ENCODE data around the gene TET2.
"Not testable (repeated sequence)": the region's sequence is repeated elsewhere in the genome, so short reads cannot be mapped to it uniquely, and the experiment has no call there.

TET2 gene

GRCh38 chr4:105282489-105282888 lies 135.8 kb downstream of the TET2 start:
- no peaks in the 10 kb centered on the region for H3K4me1 ChIP-seq (ENCODE audit: control insufficient read depth in 1 of 2, insufficient read depth in 1 of 2, low read depth in 1 of 2, low read length in 1 of 2)
- H3K27ac ChIP-seq, result no peak overlapping the region
- no peak overlapping the region for H3K4me3 ChIP-seq (ENCODE audit: low read depth in 1 of 2, low read length in 1 of 2)
- H3K9me3 ChIP-seq, result no peaks in the 10 kb centered on the region
- TF ChIP-seq CTCF (IDR thresholded peaks at IDR 0.05), result no peak
- H3K36me3 ChIP-seq, result peaks cover 11% of the 10 kb centered on the region
- H3K27me3 ChIP-seq, result no peaks in the 10 kb centered on the region

- Histone ChIP-seq H3K27me3 (no peaks in the 10 kb centered on the region), H3K36me3 (peaks cover 8% of the 10 kb centered on the region), H3K27ac (no peak overlapping the region), H3K9me3 (no peaks in the 10 kb centered on the region), H3K4me1 (ENCODE audit: control insufficient read depth in 1 of 2, insufficient read depth in 1 of 2, low read depth in 1 of 2, low read length in 1 of 2) (no peaks in the 10 kb centered on the region), H3K4me3 (ENCODE audit: low read depth in 1 of 2, low read length in 1 of 2) (no peak overlapping the region)
- TF ChIP-seq CTCF (IDR thresholded peaks at IDR 0.05), result no peak
These were observed 136.8 kb downstream of the TET2 start for GRCh38 chr4:105283501-105283900.

- Histone ChIP-seq H3K4me1 (ENCODE audit: control insufficient read depth in 1 of 2, insufficient read depth in 1 of 2, low read depth in 1 of 2, low read length in 1 of 2) (peaks cover 0 to 4% of the 10 kb centered on the region in 2 experiments), H3K27ac (no peak overlapping the region), H3K27me3 (no peaks in the 10 kb centered on the region), H3K4me3 (ENCODE audit: low read depth in 1 of 2, low read length in 1 of 2) (no peak overlapping the region), H3K36me3 (no peaks in the 10 kb centered on the region), H3K9me3 (no peaks in the 10 kb centered on the region)
- no peak for TF ChIP-seq CTCF (IDR thresholded peaks at IDR 0.05)
These were observed 141.4 kb downstream of the TET2 start for GRCh38 chr4:105288121-105288520.

- Histone ChIP-seq H3K4me1 (ENCODE audit: control insufficient read depth in 1 of 2, insufficient read depth in 1 of 2, low read depth in 1 of 2, low read length in 1 of 2) (peaks cover 10 to 25% of the 10 kb centered on the region in 2 experiments), H3K27me3 (no peaks in the 10 kb centered on the region), H3K9me3 (no peaks in the 10 kb centered on the region), H3K27ac (no peak overlapping the region), H3K4me3 (ENCODE audit: low read depth in 1 of 2, low read length in 1 of 2) (no peak overlapping the region), H3K36me3 (no peaks in the 10 kb centered on the region)
- TF ChIP-seq CTCF (IDR thresholded peaks at IDR 0.05), result no peak
These were observed 145.2 kb downstream of the TET2 start for GRCh38 chr4:105291925-105292324.

GRCh38 chr4:105293360-105293759 lies 146.7 kb downstream of the TET2 start:
- Histone ChIP-seq H3K27me3 (no peaks in the 10 kb centered on the region), H3K27ac (peak overlapping the region; percentile 82), H3K36me3 (no peaks in the 10 kb centered on the region), H3K4me3 (ENCODE audit: low read depth in 1 of 2, low read length in 1 of 2) (no peak overlapping the region), H3K9me3 (no peaks in the 10 kb centered on the region), H3K4me1 (ENCODE audit: control insufficient read depth in 1 of 2, insufficient read depth in 1 of 2, low read depth in 1 of 2, low read length in 1 of 2) (peaks cover 18 to 34% of the 10 kb centered on the region in 2 experiments)
- TF ChIP-seq CTCF (IDR thresholded peaks at IDR 0.05), result no peak

GRCh38 chr4:105296672-105297071 lies 150.0 kb downstream of the TET2 start:
- TF ChIP-seq CTCF (IDR thresholded peaks at IDR 0.05), result no peak
- Histone ChIP-seq H3K9me3 (no peaks in the 10 kb centered on the region), H3K4me3 (ENCODE audit: low read depth in 1 of 2, low read length in 1 of 2) (no peak overlapping the region)

GRCh38 chr4:105299027-105299426 lies 152.4 kb downstream of the TET2 start:
- not testable (repeated sequence) for H3K27me3 ChIP-seq; H3K36me3 ChIP-seq; H3K27ac ChIP-seq; H3K9me3 ChIP-seq; H3K4me3 ChIP-seq (ENCODE audit: low read depth in 1 of 2, low read length in 1 of 2)
- peaks cover 18 to 24% of the 10 kb centered on the region in 2 experiments for H3K4me1 ChIP-seq (ENCODE audit: control insufficient read depth in 1 of 2, insufficient read depth in 1 of 2, low read depth in 1 of 2, low read length in 1 of 2)

More at GRCh38 chr4:105296672-105297071, 150.0 kb downstream of the TET2 start:
- H3K36me3 ChIP-seq, result no peaks in the 10 kb centered on the region
- H3K27me3 ChIP-seq, result no peaks in the 10 kb centered on the region
- H3K4me1 ChIP-seq (ENCODE audit: control insufficient read depth in 1 of 2, insufficient read depth in 1 of 2, low read depth in 1 of 2, low read length in 1 of 2), result peaks cover 18 to 34% of the 10 kb centered on the region in 2 experiments
- H3K27ac ChIP-seq, result peak overlapping the region; percentile 54

Measured in neutrophil (primary cell).